KOPT-K1 (cell line): ENCODE data around the gene HEPH.
"Not testable (repeated sequence)": the region's sequence is repeated elsewhere in the genome, so short reads cannot be mapped to it uniquely, and the experiment has no call there.

Source experiments
- H3K27ac ChIP-seq: fragments of 200-600 bp; sonication (generic); 2 replicates; pipeline ENCODE4 v1.5.1; 2016; ENCODE audit warnings: antibody characterized with exemption, mild to moderate bottlenecking, low read depth, low read length; ENCODE audit not compliant: poor library complexity, severe bottlenecking
- H3K36me3 ChIP-seq: fragments of 200-600 bp; sonication (generic); 2 replicates; pipeline ENCODE4 v1.5.1; 2017; ENCODE audit warnings: antibody characterized with exemption, mild to moderate bottlenecking, low read length, moderate library complexity; ENCODE audit not compliant: insufficient read depth
- H3K9me3 ChIP-seq: fragments of 200-600 bp; sonication (generic); 2 replicates; pipeline ENCODE4 v1.5.1; 2017; ENCODE audit warnings: antibody characterized with exemption, low read length, mild to moderate bottlenecking; ENCODE audit not compliant: insufficient read depth, poor library complexity, severe bottlenecking

The HEPH gene

GRCh38 chrX:66167431-66167830, 3.4 kb downstream of the HEPH start:
- Histone ChIP-seq H3K27ac (no peak overlapping the region), H3K36me3 (no peaks in the 10 kb centered on the region), H3K9me3 (no peaks in the 10 kb centered on the region)

GRCh38 chrX:66176134-66176533, 12.1 kb downstream of the HEPH start:
- H3K36me3 ChIP-seq: no peaks in the 10 kb centered on the region
- H3K27ac ChIP-seq: no peak overlapping the region
- peaks cover 6% of the 10 kb centered on the region for H3K9me3 ChIP-seq

GRCh38 chrX:66191563-66191962, 27.5 kb downstream of the HEPH start:
- Histone ChIP-seq H3K36me3 (no peaks in the 10 kb centered on the region), H3K9me3 (no peaks in the 10 kb centered on the region), H3K27ac (no peak overlapping the region)

- H3K9me3 ChIP-seq: no peaks in the 10 kb centered on the region
- H3K27ac ChIP-seq: no peak overlapping the region
- H3K36me3 ChIP-seq: no peaks in the 10 kb centered on the region
These were observed 29.8 kb downstream of the HEPH start for GRCh38 chrX:66193821-66194220.

GRCh38 chrX:66200050-66200664, 36.1 kb downstream of the HEPH start:
- Histone ChIP-seq H3K9me3 (no peaks in the 10 kb centered on the region), H3K36me3 (no peaks in the 10 kb centered on the region), H3K27ac (no peak overlapping the region)

- no peak overlapping the region for H3K27ac ChIP-seq
These were observed 37.1 kb downstream of the HEPH start for GRCh38 chrX:66200855-66201795.

GRCh38 chrX:66203114-66203513, 39.1 kb downstream of the HEPH start:
- H3K36me3 ChIP-seq: no peaks in the 10 kb centered on the region
- no peaks in the 10 kb centered on the region for H3K9me3 ChIP-seq
- no peak overlapping the region for H3K27ac ChIP-seq

More at GRCh38 chrX:66200855-66201795, 37.1 kb downstream of the HEPH start:
- H3K36me3 ChIP-seq: no peaks in the 10 kb centered on the region
- no peaks in the 10 kb centered on the region for H3K9me3 ChIP-seq

GRCh38 chrX:66221856-66222255, 57.8 kb downstream of the HEPH start:
- H3K9me3 ChIP-seq: no peaks in the 10 kb centered on the region
- no peak overlapping the region for H3K27ac ChIP-seq
- H3K36me3 ChIP-seq: no peaks in the 10 kb centered on the region

GRCh38 chrX:66232296-66232695, 68.2 kb downstream of the HEPH start:
- no peaks in the 10 kb centered on the region for H3K36me3 ChIP-seq
- no peaks in the 10 kb centered on the region for H3K9me3 ChIP-seq
- H3K27ac ChIP-seq: no peak overlapping the region

- Histone ChIP-seq H3K36me3 (no peaks in the 10 kb centered on the region), H3K9me3 (no peaks in the 10 kb centered on the region), H3K27ac (no peak overlapping the region)
These were observed 69.2 kb downstream of the HEPH start for GRCh38 chrX:66233209-66233608.

- not testable (repeated sequence) for H3K9me3 ChIP-seq, H3K36me3 ChIP-seq, H3K27ac ChIP-seq
These were observed 69.9 kb downstream of the HEPH start for GRCh38 chrX:66233904-66234303.

GRCh38 chrX:66255359-66255967, 91.4 kb downstream of the HEPH start:
- H3K36me3 ChIP-seq: no peaks in the 10 kb centered on the region
- H3K27ac ChIP-seq: no peak overlapping the region
- H3K9me3 ChIP-seq: no peaks in the 10 kb centered on the region

GRCh38 chrX:66262807-66263206, 98.8 kb downstream of the HEPH start:
- Histone ChIP-seq H3K36me3 (no peaks in the 10 kb centered on the region), H3K9me3 (no peaks in the 10 kb centered on the region), H3K27ac (no peak overlapping the region)
